ENCODE measurements around the gene CAMP. TPM values are rescaled to one million over a fixed set of nuclear protein-coding genes. Genes with fewer than 3 reads are reported as not detected.

CAMP gene
- total RNA-seq, 4 donors from 2014 or later: not detected

- H3K27ac ChIP-seq: peak overlapping the region; percentile 87
- H3K27me3 ChIP-seq: no peaks in the 10 kb centered on the region
- WGBS: 61% methylated on average over 26 of the region's 26 CpGs
- H3K36me3 ChIP-seq: no peaks in the 10 kb centered on the region
- H3K4me1 ChIP-seq: peaks cover 29% of the 10 kb centered on the region
- peak; percentile 40 to 61 for DNase-seq (ENCODE audit: low spot score in 2 of 2)
- H3K9me3 ChIP-seq: no peaks in the 10 kb centered on the region
- TF ChIP-seq POLR2AphosphoS5 (IDR thresholded peaks at IDR 0.05) (no peak), EP300 (IDR thresholded peaks at IDR 0.05) (no peak), CTCF (IDR thresholded peaks at IDR 0.05) (no peak), POLR2A (IDR thresholded peaks at IDR 0.05) (no peak)
- H3K4me3 ChIP-seq: peak overlapping the region; percentile 69
Observed at GRCh38 chr3:48241796-48242455, 18.6 kb downstream of the CAMP start.

GRCh38 chr3:48243886-48244285 is 20.6 kb downstream of the CAMP start:
- TF ChIP-seq CTCF (IDR thresholded peaks at IDR 0.05): no peak
- TF ChIP-seq POLR2A (IDR thresholded peaks at IDR 0.05): no peak
- no peak for TF ChIP-seq POLR2AphosphoS5 (IDR thresholded peaks at IDR 0.05)
- TF ChIP-seq EP300 (IDR thresholded peaks at IDR 0.05): no peak
- 83% methylated on average over 2 of the region's 2 CpGs for WGBS
- no peak overlapping the region for H3K27ac ChIP-seq
- no peaks in the 10 kb centered on the region for H3K9me3 ChIP-seq
- no peak overlapping the region for H3K4me3 ChIP-seq
- DNase-seq (ENCODE audit: low spot score in 2 of 2): peak in 1 of 2 donors; percentile 30
- H3K27me3 ChIP-seq: no peaks in the 10 kb centered on the region
- H3K36me3 ChIP-seq: peaks cover 3% of the 10 kb centered on the region
- H3K4me1 ChIP-seq: peaks cover 38% of the 10 kb centered on the region

GRCh38 chr3:48244461-48244860 is 21.2 kb downstream of the CAMP start:
- H3K27ac ChIP-seq: no peak overlapping the region
- DNase-seq (ENCODE audit: low spot score in 2 of 2): no peak
- no peak overlapping the region for H3K4me3 ChIP-seq
- H3K9me3 ChIP-seq: no peaks in the 10 kb centered on the region
- H3K36me3 ChIP-seq: peaks cover 9% of the 10 kb centered on the region
- TF ChIP-seq POLR2AphosphoS5 (IDR thresholded peaks at IDR 0.05): no peak
- no peak for TF ChIP-seq EP300 (IDR thresholded peaks at IDR 0.05)
- no peak for TF ChIP-seq CTCF (IDR thresholded peaks at IDR 0.05)
- TF ChIP-seq POLR2A (IDR thresholded peaks at IDR 0.05): no peak
- 71% methylated on average over 1 of the region's 1 CpG for WGBS
- H3K4me1 ChIP-seq: peaks cover 38% of the 10 kb centered on the region
- no peaks in the 10 kb centered on the region for H3K27me3 ChIP-seq

GRCh38 chr3:48245136-48245535 is 21.8 kb downstream of the CAMP start:
- TF ChIP-seq EP300 (IDR thresholded peaks at IDR 0.05) (no peak), POLR2A (IDR thresholded peaks at IDR 0.05) (no peak), CTCF (IDR thresholded peaks at IDR 0.05) (no peak), POLR2AphosphoS5 (IDR thresholded peaks at IDR 0.05) (no peak)
- DNase-seq (ENCODE audit: low spot score in 2 of 2): peak in 1 of 2 donors; percentile 33

GRCh38 chr3:48247401-48247811 is 24.1 kb downstream of the CAMP start:
- WGBS: 54% methylated on average over 1 of the region's 1 CpG
- peak overlapping the region; percentile 6 for H3K27ac ChIP-seq

More at GRCh38 chr3:48245136-48245535, 21.8 kb downstream of the CAMP start:
- Histone ChIP-seq H3K27me3 (no peaks in the 10 kb centered on the region), H3K4me1 (peaks cover 35% of the 10 kb centered on the region), H3K4me3 (no peak overlapping the region), H3K27ac (no peak overlapping the region), H3K9me3 (no peaks in the 10 kb centered on the region), H3K36me3 (peaks cover 15% of the 10 kb centered on the region)
- 84% methylated on average over 7 of the region's 7 CpGs for WGBS

More at GRCh38 chr3:48247401-48247811, 24.1 kb downstream of the CAMP start:
- peaks cover 34% of the 10 kb centered on the region for H3K36me3 ChIP-seq
- TF ChIP-seq CTCF (IDR thresholded peaks at IDR 0.05) (no peak), EP300 (IDR thresholded peaks at IDR 0.05) (no peak), POLR2AphosphoS5 (IDR thresholded peaks at IDR 0.05) (no peak), POLR2A (IDR thresholded peaks at IDR 0.05) (no peak)
- H3K4me3 ChIP-seq: no peak overlapping the region
- peaks cover 18% of the 10 kb centered on the region for H3K4me1 ChIP-seq
- no peaks in the 10 kb centered on the region for H3K27me3 ChIP-seq
- no peak for DNase-seq (ENCODE audit: low spot score in 2 of 2)
- H3K9me3 ChIP-seq: no peaks in the 10 kb centered on the region

All from suprapubic skin (tissue), 4 donors.